ENCODE measurements around the gene PTMS. TPM values are rescaled to one million over a fixed set of nuclear protein-coding genes. Genes with fewer than 3 reads are reported as not detected.

The PTMS gene
- total RNA-seq, 1 donor from 2014 or later, result 395 TPM

- H3K27me3 Mint-ChIP-seq, result peaks cover 80% of the 10 kb centered on the region
- H3K4me3 Mint-ChIP-seq, result peak overlapping the region; percentile 40
- no peak overlapping the region for H3K27ac Mint-ChIP-seq
- DNase-seq (ENCODE audit: extremely low spot score, unreplicated experiment), result no peak
- H3K36me3 Mint-ChIP-seq, result peaks cover 23% of the 10 kb centered on the region
- no peaks in the 10 kb centered on the region for H3K9me3 Mint-ChIP-seq
- TF ChIP-seq, protein P1, sequence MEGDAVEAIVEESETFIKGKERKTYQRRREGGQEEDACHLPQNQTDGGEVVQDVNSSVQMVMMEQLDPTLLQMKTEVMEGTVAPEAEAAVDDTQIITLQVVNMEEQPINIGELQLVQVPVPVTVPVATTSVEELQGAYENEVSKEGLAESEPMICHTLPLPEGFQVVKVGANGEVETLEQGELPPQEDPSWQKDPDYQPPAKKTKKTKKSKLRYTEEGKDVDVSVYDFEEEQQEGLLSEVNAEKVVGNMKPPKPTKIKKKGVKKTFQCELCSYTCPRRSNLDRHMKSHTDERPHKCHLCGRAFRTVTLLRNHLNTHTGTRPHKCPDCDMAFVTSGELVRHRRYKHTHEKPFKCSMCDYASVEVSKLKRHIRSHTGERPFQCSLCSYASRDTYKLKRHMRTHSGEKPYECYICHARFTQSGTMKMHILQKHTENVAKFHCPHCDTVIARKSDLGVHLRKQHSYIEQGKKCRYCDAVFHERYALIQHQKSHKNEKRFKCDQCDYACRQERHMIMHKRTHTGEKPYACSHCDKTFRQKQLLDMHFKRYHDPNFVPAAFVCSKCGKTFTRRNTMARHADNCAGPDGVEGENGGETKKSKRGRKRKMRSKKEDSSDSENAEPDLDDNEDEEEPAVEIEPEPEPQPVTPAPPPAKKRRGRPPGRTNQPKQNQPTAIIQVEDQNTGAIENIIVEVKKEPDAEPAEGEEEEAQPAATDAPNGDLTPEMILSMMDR (conservative IDR thresholded peaks at IDR 0.05), result no peak
- H3K4me1 Mint-ChIP-seq (ENCODE audit: unreplicated experiment), result peaks cover 27% of the 10 kb centered on the region
Observed at GRCh38 chr12:6775185-6776174, 9.3 kb downstream of the PTMS start.

DNA sequence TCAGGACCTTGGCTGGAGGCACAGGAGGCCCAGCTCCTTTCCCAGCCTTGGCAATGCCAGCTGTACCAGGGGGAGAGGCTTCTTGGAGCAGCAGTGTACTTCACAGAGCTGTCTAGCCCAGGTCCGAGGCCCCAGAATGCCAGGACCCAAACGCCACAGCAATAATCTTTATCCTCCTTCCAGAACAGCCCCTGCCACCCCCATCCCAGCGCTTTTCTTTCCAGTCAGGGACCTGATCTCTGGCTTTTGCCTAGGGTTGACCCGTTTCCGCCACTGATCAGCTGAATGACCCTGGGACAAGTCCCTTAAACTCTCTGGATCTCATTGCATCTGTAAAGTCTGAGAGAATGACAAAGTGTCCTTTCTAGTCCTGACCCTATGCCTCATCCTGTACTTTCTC is 11.2 kb downstream of the PTMS start:
- H3K4me1 Mint-ChIP-seq (ENCODE audit: unreplicated experiment), result peaks cover 21% of the 10 kb centered on the region
- H3K27ac Mint-ChIP-seq, result no peak overlapping the region
- H3K9me3 Mint-ChIP-seq, result no peaks in the 10 kb centered on the region
- DNase-seq (ENCODE audit: extremely low spot score, unreplicated experiment), result no peak
- H3K27me3 Mint-ChIP-seq, result peaks cover 69% of the 10 kb centered on the region
- H3K36me3 Mint-ChIP-seq, result peaks cover 14% of the 10 kb centered on the region
- no peak overlapping the region for H3K4me3 Mint-ChIP-seq
- TF ChIP-seq, protein P1 (conservative IDR thresholded peaks at IDR 0.05), result no peak

- peaks cover 14% of the 10 kb centered on the region for H3K36me3 Mint-ChIP-seq
Observed at GRCh38 chr12:6778217-6778573, 12.0 kb downstream of the PTMS start.

DNA sequence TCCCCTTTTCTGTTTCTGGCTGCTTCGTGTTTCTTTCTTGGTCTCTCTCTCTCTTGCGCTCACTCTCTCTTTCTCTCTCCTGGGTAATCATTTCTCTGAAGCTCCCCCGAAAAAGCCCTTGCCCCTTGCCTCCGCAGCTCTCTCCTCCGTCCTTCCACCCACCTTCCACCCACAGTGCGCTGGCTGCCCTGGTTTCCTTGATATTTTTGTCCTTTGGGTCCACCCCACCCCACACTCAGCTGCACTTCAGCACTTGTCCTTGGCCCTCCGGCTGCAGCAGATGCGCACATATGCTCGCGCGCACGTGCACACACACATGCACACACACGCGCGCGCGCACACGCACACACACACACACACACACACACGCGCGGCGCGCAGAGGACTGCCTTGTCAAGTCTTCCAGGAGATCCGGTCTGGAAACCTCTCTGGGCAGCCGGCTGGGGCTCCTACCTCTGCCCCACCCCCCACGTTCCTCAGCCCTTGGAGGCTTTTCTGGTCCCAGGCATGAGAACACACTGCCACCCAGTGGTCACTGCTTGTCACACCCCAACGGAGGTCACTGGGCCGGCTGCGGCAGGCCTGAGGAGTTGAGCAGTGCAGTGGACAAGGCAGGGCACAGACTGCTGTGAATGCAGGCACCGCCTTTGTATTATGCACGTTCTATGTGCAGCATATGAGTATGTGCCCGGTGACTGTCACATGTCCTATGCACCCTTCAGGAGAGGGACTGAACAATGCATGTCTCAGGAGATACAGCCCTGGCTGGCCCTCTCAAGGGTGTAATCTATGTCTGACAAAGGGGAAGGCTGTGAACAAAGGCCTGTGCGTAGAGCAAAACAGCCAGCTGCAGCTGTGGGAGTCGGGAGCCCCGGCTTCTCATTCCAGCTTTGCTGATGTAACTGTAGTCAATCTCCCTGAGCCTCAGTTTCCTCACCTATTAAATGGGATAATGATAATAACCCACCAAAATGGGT is 12.7 kb downstream of the PTMS start:
- Mint-ChIP-seq H3K4me1 (ENCODE audit: unreplicated experiment) (peaks cover 17% of the 10 kb centered on the region), H3K4me3 (peak overlapping the region; percentile 93), H3K27me3 (peaks cover 61% of the 10 kb centered on the region), H3K36me3 (peaks cover 14% of the 10 kb centered on the region), H3K27ac (peak overlapping the region; percentile 90), H3K9me3 (no peaks in the 10 kb centered on the region)
- peak; percentile 95 for DNase-seq (ENCODE audit: extremely low spot score, unreplicated experiment)
- TF ChIP-seq, protein P1 (conservative IDR thresholded peaks at IDR 0.05), result peak; percentile 98

More at GRCh38 chr12:6778217-6778573, 12.0 kb downstream of the PTMS start:
- peak overlapping the region; percentile 93 for H3K4me3 Mint-ChIP-seq
- peak overlapping the region; percentile 90 for H3K27ac Mint-ChIP-seq
- no peak for DNase-seq (ENCODE audit: extremely low spot score, unreplicated experiment)
- no peaks in the 10 kb centered on the region for H3K9me3 Mint-ChIP-seq
- TF ChIP-seq, protein P1 (conservative IDR thresholded peaks at IDR 0.05), result no peak
- peaks cover 20% of the 10 kb centered on the region for H3K4me1 Mint-ChIP-seq (ENCODE audit: unreplicated experiment)
- H3K27me3 Mint-ChIP-seq, result peaks cover 61% of the 10 kb centered on the region

GRCh38 chr12:6779708-6780432 is 13.7 kb downstream of the PTMS start:
- H3K27ac Mint-ChIP-seq, result peak overlapping the region; percentile 42
- H3K9me3 Mint-ChIP-seq, result no peaks in the 10 kb centered on the region
- TF ChIP-seq, protein P1 (conservative IDR thresholded peaks at IDR 0.05), result no peak
- H3K27me3 Mint-ChIP-seq, result peaks cover 51% of the 10 kb centered on the region
- no peak overlapping the region for H3K4me3 Mint-ChIP-seq
- DNase-seq (ENCODE audit: extremely low spot score, unreplicated experiment), result no peak
- peaks cover 17% of the 10 kb centered on the region for H3K4me1 Mint-ChIP-seq (ENCODE audit: unreplicated experiment)
- peaks cover 10% of the 10 kb centered on the region for H3K36me3 Mint-ChIP-seq

Data from type B pancreatic cell (in vitro differentiated cells).